Adrenal gland (tissue), 12 donors: Measurements from ENCODE around the gene ZSWIM8. TPM values are rescaled to one million over a fixed set of nuclear protein-coding genes. Genes with fewer than 3 reads are reported as not detected.
A peak's percentile ranks its signal among the peaks of the same experiment; 100 is the strongest.
"Not testable (repeated sequence)": the region's sequence is repeated elsewhere in the genome, so short reads cannot be mapped to it uniquely, and the experiment has no call there.

Experiments
- DNase-seq, 7 donors: peaks; one replicate each; pipeline ENCODE4 v3.0.0-alpha.2; 2019 to 2020
- H3K27ac ChIP-seq, 5 donors: fragments of 200-600 bp; sonication (generic) in 4 of 5; 1 replicate in 3 of 5; 2 replicates in 2 of 5; pipeline versions ENCODE4 v1.5.1 to v1.8.0; 2016 to 2020; ENCODE audit warnings: mild to moderate bottlenecking in 1 of 5
- H3K27me3 ChIP-seq: fragments of 200-600 bp; 2 replicates; pipeline ENCODE4 v1.8.0; 2021
- H3K36me3 ChIP-seq, 2 donors: fragments of 200-600 bp; replicated peaks in 1 of 2; 1 replicate in 1 of 2; 2 replicates in 1 of 2; pipeline versions ENCODE4 v1.5.1 to v1.8.0; 2018 to 2022
- H3K4me1 ChIP-seq, 2 donors: fragments of 200-600 bp; replicated peaks in 1 of 2; 1 replicate in 1 of 2; 2 replicates in 1 of 2; pipeline versions ENCODE4 v1.5.1 to v1.8.0; 2018 to 2021
- H3K4me3 ChIP-seq, 4 donors: fragments of 200-600 bp; sonication (generic) in 3 of 4; one replicate each; pipeline ENCODE4 v1.5.1; 2016 to 2018
- H3K9me3 ChIP-seq, 3 donors: fragments of 200-600 bp; sonication (generic) in 1 of 3; replicated peaks in 1 of 3; 1 replicate in 2 of 3; 2 replicates in 1 of 3; pipeline versions ENCODE4 v1.5.1 to v1.8.0; 2016 to 2021
- POLR2A ChIP-seq, 2 donors: fragments of 450-650 bp; IDR thresholded peaks; one replicate each; pipeline ENCODE4 v1.6.1; 2017; ENCODE audit warnings: antibody characterized with exemption in 2 of 2, mild to moderate bottlenecking in 2 of 2, moderate library complexity in 1 of 2
- WGBS, 4 donors: extraction: QIAGEN DNeasy Blood & Tissue Kit in 2 of 4; methylation state at CpG; one replicate each; pipeline versions ENCODE4 v1.1.5 to v1.1.7; 2013 to 2017; 5-methylcytosine and 5-hydroxymethylcytosine counted together
- intact Hi-C, 2 donors: fragments of 100-400 bp; cut with DNase I; formaldehyde crosslinking; loops; one replicate each; pipeline versions ENCODE4 v1.14.1 to v1.15.0; 2022 to 2023
- polyA plus RNA-seq, 3 donors: library from polyadenylated mRNA; stranded (reverse); fragments of 200-250 nt in 2 of 3; fragments of 350-450 nt in 1 of 3; fragmentation: Illumina TruSeq in 1 of 3; extraction: RNeasy Lipid Tissue Mini Kit (QIAGEN cat#74804) in 1 of 3; gene quantifications; one replicate each; pipeline ENCODE4 v1.2.3, GENCODE V29; 2013 to 2014
- total RNA-seq, 9 donors: library from RNA; depleted of rRNA in 4 of 9; stranded (reverse); fragments of >200 nt in 4 of 9; fragments of 120-200 nt in 1 of 9; fragmentation: NEBNext Ultra II Directional in 1 of 9; extraction: Animal tissue kit (Norgen Biotek cat#: 25700) in 1 of 9; gene quantifications; one replicate each; pipeline versions ENCODE4 v1.1.0 to v1.2.4, GENCODE V29; 2013 to 2023
- TF ChIP-seq, protein P1 (sequence below), 6 experiments: fragments of 450-650 bp in 4 of 6; fragments of 200-600 bp in 2 of 6; sonication (generic) in 1 of 6; IDR thresholded peaks; 1 replicate in 5 of 6; 2 replicates in 1 of 6; pipeline versions ENCODE4 v1.5.1 to v1.8.0; 2016 to 2021; ENCODE audit warnings: antibody characterized with exemption in 6 of 6, mild to moderate bottlenecking in 2 of 6, moderate library complexity in 1 of 6
- donor health status: healthy with polysubstance abuse.
- donor health status: Bipolar disorder and iron deficiency.
- donor health status: DM: yes; HTN: yes; CAD: no.
- donor health status: DM: no; HTN: no; CAD: no.
- donor health status: DM: no; HTN: no; CAD: no.
- donor health status: DM: yes; HTN: yes; CAD: no.

ZSWIM8 gene
- total and polyA plus RNA-seq, 12 donors, result 55.7 to 714 (median 114) TPM

DNA sequence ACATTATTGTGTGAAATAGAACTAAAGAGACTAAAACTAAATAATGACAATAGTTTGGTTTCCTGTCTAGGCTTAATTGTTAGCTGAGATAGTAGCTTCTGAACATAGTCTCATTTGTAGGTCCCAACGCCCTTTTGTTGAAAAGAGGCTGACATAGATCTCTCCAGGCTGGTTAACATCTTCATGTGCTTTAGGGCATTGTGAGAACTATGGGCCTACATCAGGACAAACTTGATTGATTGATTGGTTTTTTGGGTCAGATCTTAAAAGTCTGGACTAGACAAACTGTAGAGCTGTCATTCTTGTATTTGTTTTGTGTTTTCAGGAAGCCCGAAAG lies 2.7 kb upstream of the ZSWIM8 start:
- no peaks in the 10 kb centered on the region for H3K9me3 ChIP-seq
- DNase-seq, result no peak
- peaks cover 20 to 44% of the 10 kb centered on the region in 2 donors for H3K4me1 ChIP-seq
- H3K4me3 ChIP-seq, result peak overlapping the region in 2 of 4 donors; percentile 68 to 90
- peak overlapping the region in 3 of 5 donors; percentile 85 to 96 (median 95) for H3K27ac ChIP-seq
- intact Hi-C loops, result no loop called here
- 41 to 44% (median 42%) methylated on average over 2 of the region's 2 CpGs for WGBS, 4 donors
- no peak for TF ChIP-seq POLR2A (IDR thresholded peaks at IDR 0.05)
- TF ChIP-seq, protein P1, sequence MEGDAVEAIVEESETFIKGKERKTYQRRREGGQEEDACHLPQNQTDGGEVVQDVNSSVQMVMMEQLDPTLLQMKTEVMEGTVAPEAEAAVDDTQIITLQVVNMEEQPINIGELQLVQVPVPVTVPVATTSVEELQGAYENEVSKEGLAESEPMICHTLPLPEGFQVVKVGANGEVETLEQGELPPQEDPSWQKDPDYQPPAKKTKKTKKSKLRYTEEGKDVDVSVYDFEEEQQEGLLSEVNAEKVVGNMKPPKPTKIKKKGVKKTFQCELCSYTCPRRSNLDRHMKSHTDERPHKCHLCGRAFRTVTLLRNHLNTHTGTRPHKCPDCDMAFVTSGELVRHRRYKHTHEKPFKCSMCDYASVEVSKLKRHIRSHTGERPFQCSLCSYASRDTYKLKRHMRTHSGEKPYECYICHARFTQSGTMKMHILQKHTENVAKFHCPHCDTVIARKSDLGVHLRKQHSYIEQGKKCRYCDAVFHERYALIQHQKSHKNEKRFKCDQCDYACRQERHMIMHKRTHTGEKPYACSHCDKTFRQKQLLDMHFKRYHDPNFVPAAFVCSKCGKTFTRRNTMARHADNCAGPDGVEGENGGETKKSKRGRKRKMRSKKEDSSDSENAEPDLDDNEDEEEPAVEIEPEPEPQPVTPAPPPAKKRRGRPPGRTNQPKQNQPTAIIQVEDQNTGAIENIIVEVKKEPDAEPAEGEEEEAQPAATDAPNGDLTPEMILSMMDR (IDR thresholded peaks at IDR 0.05), result no peak
- H3K36me3 ChIP-seq, result peaks cover 0 to 17% of the 10 kb centered on the region in 2 donors
- H3K27me3 ChIP-seq, result no peaks in the 10 kb centered on the region

DNA sequence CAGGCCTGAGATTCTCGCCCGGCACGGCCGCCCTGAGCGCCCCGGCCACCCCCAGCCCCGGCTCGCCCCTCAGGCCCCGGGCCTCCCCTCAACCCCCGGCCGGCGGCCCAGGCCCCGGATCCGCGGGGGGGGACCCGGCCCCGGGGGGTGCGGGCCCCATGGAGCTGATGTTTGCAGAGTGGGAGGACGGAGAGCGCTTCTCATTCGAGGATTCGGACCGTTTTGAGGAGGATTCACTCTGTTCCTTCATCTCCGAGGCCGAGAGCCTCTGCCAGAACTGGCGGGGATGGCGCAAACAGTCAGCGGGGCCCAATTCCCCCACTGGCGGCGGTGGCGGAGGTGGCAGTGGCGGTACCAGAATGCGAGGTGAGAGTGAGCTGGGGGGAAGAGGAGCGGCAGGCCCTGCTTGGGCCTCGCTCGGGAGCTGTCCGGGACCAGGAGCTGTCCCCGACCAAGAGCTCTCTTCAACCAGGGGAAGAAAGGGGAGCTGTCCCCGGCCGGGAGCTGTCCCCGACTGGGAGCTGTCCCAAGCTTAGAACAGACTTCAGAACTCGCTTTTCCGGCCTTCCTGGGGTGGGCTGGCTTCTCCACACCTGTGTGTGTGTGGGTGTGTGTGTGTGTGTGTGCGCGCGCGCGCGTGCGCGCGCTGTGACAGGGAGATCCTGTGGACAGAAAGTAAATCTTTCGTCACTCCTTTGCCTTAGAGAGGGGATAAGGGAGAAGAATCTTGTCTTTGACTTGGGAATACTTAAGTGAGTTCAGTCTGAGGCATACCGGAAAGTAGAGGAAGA lies 510 bp downstream of the ZSWIM8 start:
- TF ChIP-seq POLR2A (IDR thresholded peaks at IDR 0.05), result no peak
- TF ChIP-seq, protein P1 (IDR thresholded peaks at IDR 0.05), result no peak
- DNase-seq, result peak in 5 of 7 donors; percentile 53 to 65 (median 57)
- Histone ChIP-seq H3K4me1 (peaks cover 26 to 45% of the 10 kb centered on the region in 2 donors), H3K4me3 (peak overlapping the region; percentile 56 to 85 (median 70)), H3K9me3 (no peaks in the 10 kb centered on the region), H3K36me3 (peaks cover 0 to 24% of the 10 kb centered on the region in 2 donors), H3K27me3 (no peaks in the 10 kb centered on the region), H3K27ac (peak overlapping the region; percentile 86 to 97 (median 92))
- intact Hi-C loops, result no loop called here
- WGBS, 4 donors, result 0 to 1% (median 1%) methylated on average over 32 to 54 of the region's 54 CpGs

DNA sequence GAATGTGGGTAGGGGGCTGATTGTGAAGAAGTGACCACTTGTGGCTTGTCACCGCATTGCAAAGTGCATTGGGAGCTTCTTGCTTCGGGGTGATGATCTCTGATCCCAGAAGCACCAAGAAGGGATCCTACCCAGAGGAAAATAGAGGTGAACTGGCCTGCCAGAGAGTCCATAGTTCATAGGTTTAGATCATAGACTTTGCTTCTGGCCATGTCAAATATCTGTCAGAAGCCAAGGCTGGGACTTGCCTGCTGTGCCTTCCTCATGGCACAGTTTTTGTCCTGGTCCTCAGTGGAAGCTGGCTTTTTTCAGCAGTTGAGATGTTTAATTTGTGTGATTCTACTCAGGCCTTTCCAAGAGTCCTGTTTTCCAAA lies 1.1 kb downstream of the ZSWIM8 start:
- intact Hi-C loops, result no loop called here
- peak overlapping the region; percentile 56 to 85 (median 70) for H3K4me3 ChIP-seq
- DNase-seq, result peak in 1 of 7 donors; percentile 11
- TF ChIP-seq, protein P1 (IDR thresholded peaks at IDR 0.05), result no peak
- TF ChIP-seq POLR2A (IDR thresholded peaks at IDR 0.05), result no peak
- H3K4me1 ChIP-seq, result peaks cover 20 to 41% of the 10 kb centered on the region in 2 donors
- H3K9me3 ChIP-seq, result no peaks in the 10 kb centered on the region
- 0 to 4% (median 2%) methylated on average over 2 of the region's 2 CpGs for WGBS, 4 donors
- H3K27me3 ChIP-seq, result no peaks in the 10 kb centered on the region
- H3K36me3 ChIP-seq, result peaks cover 0 to 30% of the 10 kb centered on the region in 2 donors
- H3K27ac ChIP-seq, result peak overlapping the region in 3 of 5 donors; percentile 89 to 97 (median 92)

DNA sequence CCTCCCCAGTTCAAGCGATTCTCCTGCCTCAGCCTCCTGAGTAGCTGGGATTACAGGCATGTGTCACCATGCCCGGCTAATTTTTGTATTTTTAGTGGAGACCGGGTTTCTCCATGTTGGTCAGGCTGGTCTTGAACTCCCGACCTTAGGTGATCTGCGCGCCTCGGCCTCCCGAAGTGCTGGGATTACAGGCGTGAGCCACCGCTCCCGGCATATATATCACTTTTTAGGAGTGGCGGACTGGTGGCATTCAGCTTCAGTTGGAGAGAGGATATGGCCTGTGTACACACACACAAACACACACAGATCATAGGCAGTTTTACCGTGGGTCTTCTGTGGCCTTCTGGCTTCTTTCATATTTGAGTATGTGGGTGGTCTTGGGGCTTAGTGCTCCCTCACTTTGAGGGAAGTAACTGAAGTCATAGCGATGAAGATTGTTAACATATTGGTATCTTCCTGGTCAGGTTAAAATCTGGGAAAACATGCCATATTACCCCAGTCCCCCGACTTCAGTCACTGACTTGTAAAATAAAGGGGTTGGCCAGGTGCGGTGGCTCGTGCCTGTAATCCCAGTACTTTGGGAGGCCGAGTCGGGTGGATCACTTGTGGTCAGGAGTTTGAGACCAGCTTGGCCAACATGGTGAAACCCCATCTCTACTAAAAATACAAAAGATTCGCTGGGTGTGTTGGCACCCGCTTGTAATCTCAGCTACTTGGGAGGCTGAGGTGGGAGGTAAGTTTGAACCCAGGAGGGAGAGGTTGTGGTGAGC lies 1.8 kb downstream of the ZSWIM8 start:
- H3K36me3 ChIP-seq, result peaks cover 0 to 37% of the 10 kb centered on the region in 2 donors
- peaks cover 20 to 41% of the 10 kb centered on the region in 2 donors for H3K4me1 ChIP-seq
- H3K9me3 ChIP-seq, intact Hi-C loops, H3K27me3 ChIP-seq: not testable (repeated sequence)
- DNase-seq, result peak in 1 of 7 donors; percentile 16
- 83 to 88% (median 83%) methylated on average over 20 to 21 of the region's 21 CpGs for WGBS, 4 donors
- H3K4me3 ChIP-seq, result peak overlapping the region in 1 of 4 donors; percentile 85
- peak overlapping the region in 1 of 5 donors; percentile 92 for H3K27ac ChIP-seq
